ENCODE measurements around the gene STARD13.

DNA sequence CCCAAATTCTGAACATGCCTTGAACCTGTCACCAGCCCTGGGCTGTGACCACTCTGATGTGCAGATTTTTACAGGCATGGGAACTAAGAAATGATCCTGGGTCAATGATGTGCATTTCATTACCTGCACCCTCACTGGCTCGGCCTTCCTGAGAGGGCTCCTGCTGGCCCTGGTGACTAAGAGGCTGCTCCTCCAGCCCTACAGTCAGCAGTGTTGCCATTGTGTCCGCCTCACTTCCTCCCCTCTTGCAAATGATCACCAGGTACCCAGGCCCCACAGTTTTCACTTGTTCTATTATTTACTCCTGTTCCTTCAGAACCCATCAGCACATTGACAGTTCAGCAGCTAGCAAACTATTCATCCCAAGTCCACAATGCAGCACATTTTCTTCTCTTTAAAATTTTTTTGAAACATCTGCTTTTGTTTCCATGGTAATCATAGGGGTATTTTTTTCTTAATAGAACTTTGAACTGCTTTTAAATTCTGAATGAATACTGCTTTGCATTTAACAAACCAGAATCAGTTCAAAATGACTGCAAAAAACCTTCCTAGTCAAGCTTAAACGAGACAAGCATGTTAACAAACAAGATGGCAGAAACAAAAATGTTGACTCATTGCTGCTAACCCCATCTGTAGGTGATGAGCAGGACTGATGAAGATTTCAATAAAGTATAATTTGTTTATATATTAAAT is 29.3 kb downstream of the STARD13 start:
- TF ChIP-seq, protein P1, sequence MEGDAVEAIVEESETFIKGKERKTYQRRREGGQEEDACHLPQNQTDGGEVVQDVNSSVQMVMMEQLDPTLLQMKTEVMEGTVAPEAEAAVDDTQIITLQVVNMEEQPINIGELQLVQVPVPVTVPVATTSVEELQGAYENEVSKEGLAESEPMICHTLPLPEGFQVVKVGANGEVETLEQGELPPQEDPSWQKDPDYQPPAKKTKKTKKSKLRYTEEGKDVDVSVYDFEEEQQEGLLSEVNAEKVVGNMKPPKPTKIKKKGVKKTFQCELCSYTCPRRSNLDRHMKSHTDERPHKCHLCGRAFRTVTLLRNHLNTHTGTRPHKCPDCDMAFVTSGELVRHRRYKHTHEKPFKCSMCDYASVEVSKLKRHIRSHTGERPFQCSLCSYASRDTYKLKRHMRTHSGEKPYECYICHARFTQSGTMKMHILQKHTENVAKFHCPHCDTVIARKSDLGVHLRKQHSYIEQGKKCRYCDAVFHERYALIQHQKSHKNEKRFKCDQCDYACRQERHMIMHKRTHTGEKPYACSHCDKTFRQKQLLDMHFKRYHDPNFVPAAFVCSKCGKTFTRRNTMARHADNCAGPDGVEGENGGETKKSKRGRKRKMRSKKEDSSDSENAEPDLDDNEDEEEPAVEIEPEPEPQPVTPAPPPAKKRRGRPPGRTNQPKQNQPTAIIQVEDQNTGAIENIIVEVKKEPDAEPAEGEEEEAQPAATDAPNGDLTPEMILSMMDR (IDR thresholded peaks at IDR 0.05; ENCODE audit: insufficient read depth, low read length, poor library complexity, severe bottlenecking) = no peak
- no peak for TF ChIP-seq EZH2phosphoT487 (conservative IDR thresholded peaks at IDR 0.05; ENCODE audit: low read length)
